ENCODE data around the gene TEX19.

The TEX19 gene

GRCh38 chr17:82339634-82340580, 19.1 kb upstream of the TEX19 start:
- H3K4me3 ChIP-seq (ENCODE audit: control insufficient read depth, low read depth, low read length) = peak overlapping the region; percentile 44
- TF ChIP-seq CTCF (conservative IDR thresholded peaks at IDR 0.05; ENCODE audit: control insufficient read depth, insufficient read depth, low read depth, low read length) = no peak
- no peak for DNase-seq (ENCODE audit: low read depth)

GRCh38 chr17:82342361-82343079, 16.5 kb upstream of the TEX19 start:
- no peak for TF ChIP-seq CTCF (conservative IDR thresholded peaks at IDR 0.05; ENCODE audit: control insufficient read depth, insufficient read depth, low read depth, low read length)
- DNase-seq (ENCODE audit: low read depth) = no peak
- H3K4me3 ChIP-seq (ENCODE audit: control insufficient read depth, low read depth, low read length) = no peak overlapping the region

DNA sequence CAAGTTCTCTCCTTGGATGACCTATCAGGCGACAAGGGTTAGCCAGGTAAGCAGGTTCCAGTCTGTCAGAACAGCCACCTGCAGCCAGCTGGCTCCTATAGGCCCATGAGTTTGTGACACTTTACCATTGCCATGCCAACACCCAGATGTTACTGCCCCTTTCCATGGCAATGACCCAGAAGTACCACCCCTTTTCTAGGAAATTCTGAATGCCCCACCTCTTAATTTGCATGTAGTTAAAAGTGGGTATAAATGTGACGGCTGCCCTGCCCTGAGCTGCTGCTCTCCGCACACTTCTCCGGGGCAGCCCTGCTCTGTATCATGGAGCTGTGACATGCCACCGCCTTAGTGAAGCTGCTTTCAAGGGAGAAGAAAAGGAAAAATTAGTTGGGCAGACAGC, 15.5 kb upstream of the TEX19 start:
- H3K4me3 ChIP-seq (ENCODE audit: control insufficient read depth, low read depth, low read length) = no peak overlapping the region
- no peak for TF ChIP-seq CTCF (conservative IDR thresholded peaks at IDR 0.05; ENCODE audit: control insufficient read depth, insufficient read depth, low read depth, low read length)
- DNase-seq (ENCODE audit: low read depth) = no peak

- DNase-seq (ENCODE audit: low read depth) = no peak
- no peak overlapping the region for H3K4me3 ChIP-seq (ENCODE audit: control insufficient read depth, low read depth, low read length)
- no peak for TF ChIP-seq CTCF (conservative IDR thresholded peaks at IDR 0.05; ENCODE audit: control insufficient read depth, insufficient read depth, low read depth, low read length)
Observed at GRCh38 chr17:82344175-82344907, 14.7 kb upstream of the TEX19 start.

- TF ChIP-seq CTCF (conservative IDR thresholded peaks at IDR 0.05; ENCODE audit: control insufficient read depth, insufficient read depth, low read depth, low read length) = no peak
- DNase-seq (ENCODE audit: low read depth) = no peak
- H3K4me3 ChIP-seq (ENCODE audit: control insufficient read depth, low read depth, low read length) = no peak overlapping the region
Observed at GRCh38 chr17:82345151-82345976, 13.7 kb upstream of the TEX19 start.

Data from fibroblast of mammary gland (primary cell).